Spleen (tissue), 11 donors: ENCODE data around the gene KMT2E. TPM values are rescaled to one million over a fixed set of nuclear protein-coding genes. Genes with fewer than 3 reads are reported as not detected.

ENCODE experiments used
- DNase-seq: peaks from one replicate; pipeline ENCODE4 v3.0.0-alpha.2; 2020
- H3K27ac ChIP-seq, 8 donors: fragments of 200-600 bp; sonication (generic) in 7 of 8; 1 replicate in 4 of 8; 2 replicates in 4 of 8; pipeline versions ENCODE4 v1.5.0 to v1.8.0; 2016 to 2021; ENCODE audit warnings: inconsistent platforms in 4 of 8, mild to moderate bottlenecking in 4 of 8, moderate library complexity in 1 of 8
- H3K27me3 ChIP-seq, 7 donors: fragments of 200-600 bp; sonication (generic) in 6 of 7; replicated peaks in 1 of 7; 1 replicate in 4 of 7; 2 replicates in 3 of 7; pipeline versions ENCODE4 v1.5.0 to v1.8.0; 2016 to 2021; ENCODE audit warnings: inconsistent platforms in 3 of 7, mild to moderate bottlenecking in 1 of 7
- H3K36me3 ChIP-seq, 6 donors: fragments of 200-600 bp; sonication (generic) in 5 of 6; 1 replicate in 4 of 6; 2 replicates in 2 of 6; pipeline versions ENCODE4 v1.5.0 to v1.8.0; 2016 to 2021; ENCODE audit warnings: inconsistent platforms in 2 of 6
- H3K4me1 ChIP-seq, 6 donors: fragments of 200-600 bp; sonication (generic) in 5 of 6; 1 replicate in 3 of 6; 2 replicates in 3 of 6; pipeline versions ENCODE4 v1.5.0 to v1.8.0; 2016 to 2021; ENCODE audit warnings: inconsistent platforms in 3 of 6
- H3K4me3 ChIP-seq, 8 donors: fragments of 200-600 bp; sonication (generic) in 7 of 8; 1 replicate in 4 of 8; 2 replicates in 4 of 8; pipeline versions ENCODE4 v1.5.0 to v1.8.0; 2016 to 2021; ENCODE audit warnings: inconsistent platforms in 4 of 8, mild to moderate bottlenecking in 4 of 8, moderate library complexity in 2 of 8
- H3K9me3 ChIP-seq, 8 donors: fragments of 200-600 bp; sonication (generic) in 7 of 8; 1 replicate in 4 of 8; 2 replicates in 4 of 8; pipeline versions ENCODE4 v1.5.0 to v1.8.0; 2016 to 2021; ENCODE audit warnings: inconsistent platforms in 4 of 8
- POLR2A ChIP-seq, 3 donors: fragments of 450-650 bp; IDR thresholded peaks; one replicate each; pipeline ENCODE4 v1.5.1; 2017; ENCODE audit warnings: antibody characterized with exemption in 3 of 3, mild to moderate bottlenecking in 1 of 3
- POLR2AphosphoS5 ChIP-seq, 3 donors: sonication (generic); formaldehyde crosslinking; IDR thresholded peaks; one replicate each; pipeline ENCODE4 v1.5.1; 2017; ENCODE audit warnings: antibody characterized with exemption in 3 of 3
- WGBS, 5 donors: extraction: QIAGEN DNeasy Blood & Tissue Kit in 3 of 5; methylation state at CpG; one replicate each; pipeline versions ENCODE4 v1.1.5 to v1.1.7; 2013 to 2018; 5-methylcytosine and 5-hydroxymethylcytosine counted together
- intact Hi-C: fragments of 100-400 bp; cut with DNase I; formaldehyde crosslinking; loops from one replicate; pipeline ENCODE4 v1.15.0; 2023; ENCODE audit warnings: low total_unique reads
- polyA plus RNA-seq, 3 donors: library from polyadenylated mRNA; stranded (reverse); fragments of 200-250 nt; gene quantifications; one replicate each; pipeline ENCODE4 v1.2.1, GENCODE V29; 2013
- total RNA-seq, 7 donors: library from RNA; depleted of rRNA in 3 of 7; stranded (reverse); fragments of >200 nt in 3 of 7; fragmentation: NEBNext Ultra II Directional in 4 of 7; extraction: Animal tissue kit (Norgen Biotek cat#: 25700) in 4 of 7; gene quantifications; one replicate each; pipeline versions ENCODE4 v1.1.0 to v1.2.1, GENCODE V29; 2016 to 2021
- TF ChIP-seq, protein P1 (sequence below), 11 experiments: fragments of 200-600 bp in 7 of 11; fragments of 450-650 bp in 4 of 11; sonication (generic) in 4 of 11; IDR thresholded peaks in 8 of 11; conservative IDR thresholded peaks in 3 of 11; 1 replicate in 7 of 11; 2 replicates in 4 of 11; pipeline versions ENCODE4 v1.4.0 to v1.8.0; 2016 to 2021; ENCODE audit warnings: antibody characterized with exemption in 11 of 11, inconsistent platforms in 4 of 11, mild to moderate bottlenecking in 1 of 11
- donor health status: healthy with polysubstance abuse.
- donor health status: DM: no; HTN: no; CAD: no; lungs with moderate emphysema.
- donor health status: DM: no; HTN: no; CAD: no.
- donor health status: Bipolar disorder and iron deficiency.
- donor health status: healthy.
- donor health status: DM: no; HTN: no; CAD: no.
- donor health status: DM: yes; HTN: yes; CAD: no.

Gene KMT2E
- total and polyA plus RNA-seq, 10 donors, result 11.5 to 215 (median 137) TPM

DNA sequence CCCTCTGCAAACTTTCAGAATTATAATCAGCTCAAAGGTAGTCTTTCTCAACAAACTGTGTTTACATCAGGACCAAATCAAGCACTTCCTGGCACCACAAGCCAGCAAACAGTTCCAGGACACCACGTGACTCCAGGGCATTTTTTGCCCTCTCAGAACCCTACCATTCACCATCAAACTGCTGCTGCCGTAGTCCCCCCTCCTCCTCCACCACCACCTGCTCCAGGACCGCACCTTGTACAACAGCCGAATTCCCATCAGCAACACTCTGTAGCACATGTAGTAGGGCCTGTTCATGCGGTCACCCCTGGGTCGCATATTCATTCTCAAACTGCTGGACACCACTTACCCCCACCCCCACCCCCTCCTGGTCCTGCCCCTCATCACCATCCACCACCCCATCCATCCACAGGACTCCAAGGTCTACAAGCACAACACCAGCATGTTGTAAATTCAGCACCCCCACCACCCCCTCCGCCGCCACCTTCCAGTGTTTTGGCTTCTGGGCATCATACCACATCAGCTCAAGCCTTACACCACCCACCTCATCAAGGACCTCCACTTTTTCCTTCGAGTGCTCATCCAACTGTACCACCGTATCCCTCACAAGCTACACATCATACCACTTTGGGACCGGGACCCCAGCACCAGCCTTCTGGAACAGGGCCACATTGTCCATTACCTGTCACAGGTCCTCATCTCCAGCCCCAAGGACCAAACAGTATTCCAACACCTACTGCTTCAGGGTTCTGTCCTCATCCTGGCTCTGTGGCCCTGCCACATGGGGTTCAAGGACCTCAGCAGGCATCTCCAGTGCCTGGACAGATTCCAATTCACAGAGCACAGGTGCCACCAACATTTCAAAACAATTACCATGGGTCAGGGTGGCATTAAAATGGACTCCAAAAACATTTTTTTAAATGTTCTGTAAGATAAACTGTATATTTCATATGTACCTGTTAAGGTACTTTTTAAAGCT lies 98.7 kb downstream of the KMT2E start:
- Histone ChIP-seq H3K9me3 (no peaks in the 10 kb centered on the region), H3K4me1 (peaks cover 0 to 7% (median 0%) of the 10 kb centered on the region in 6 donors), H3K36me3 (peaks cover 2 to 100% (median 82%) of the 10 kb centered on the region in 6 donors), H3K27ac (peak overlapping the region in 1 of 8 donors; percentile 47), H3K4me3 (no peak overlapping the region), H3K27me3 (no peaks in the 10 kb centered on the region)
- 89 to 96% (median 93%) methylated on average over 11 of the region's 11 CpGs for WGBS, 5 donors
- intact Hi-C loops, result no loop called here
- peak in 1 of 3 donors; percentile 50 for TF ChIP-seq POLR2AphosphoS5 (IDR thresholded peaks at IDR 0.05)
- TF ChIP-seq, protein P1, sequence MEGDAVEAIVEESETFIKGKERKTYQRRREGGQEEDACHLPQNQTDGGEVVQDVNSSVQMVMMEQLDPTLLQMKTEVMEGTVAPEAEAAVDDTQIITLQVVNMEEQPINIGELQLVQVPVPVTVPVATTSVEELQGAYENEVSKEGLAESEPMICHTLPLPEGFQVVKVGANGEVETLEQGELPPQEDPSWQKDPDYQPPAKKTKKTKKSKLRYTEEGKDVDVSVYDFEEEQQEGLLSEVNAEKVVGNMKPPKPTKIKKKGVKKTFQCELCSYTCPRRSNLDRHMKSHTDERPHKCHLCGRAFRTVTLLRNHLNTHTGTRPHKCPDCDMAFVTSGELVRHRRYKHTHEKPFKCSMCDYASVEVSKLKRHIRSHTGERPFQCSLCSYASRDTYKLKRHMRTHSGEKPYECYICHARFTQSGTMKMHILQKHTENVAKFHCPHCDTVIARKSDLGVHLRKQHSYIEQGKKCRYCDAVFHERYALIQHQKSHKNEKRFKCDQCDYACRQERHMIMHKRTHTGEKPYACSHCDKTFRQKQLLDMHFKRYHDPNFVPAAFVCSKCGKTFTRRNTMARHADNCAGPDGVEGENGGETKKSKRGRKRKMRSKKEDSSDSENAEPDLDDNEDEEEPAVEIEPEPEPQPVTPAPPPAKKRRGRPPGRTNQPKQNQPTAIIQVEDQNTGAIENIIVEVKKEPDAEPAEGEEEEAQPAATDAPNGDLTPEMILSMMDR (IDR thresholded peaks at IDR 0.05 in 8 of 11, conservative IDR thresholded peaks at IDR 0.05 in 3 of 11), result no peak
- no peak for DNase-seq

DNA sequence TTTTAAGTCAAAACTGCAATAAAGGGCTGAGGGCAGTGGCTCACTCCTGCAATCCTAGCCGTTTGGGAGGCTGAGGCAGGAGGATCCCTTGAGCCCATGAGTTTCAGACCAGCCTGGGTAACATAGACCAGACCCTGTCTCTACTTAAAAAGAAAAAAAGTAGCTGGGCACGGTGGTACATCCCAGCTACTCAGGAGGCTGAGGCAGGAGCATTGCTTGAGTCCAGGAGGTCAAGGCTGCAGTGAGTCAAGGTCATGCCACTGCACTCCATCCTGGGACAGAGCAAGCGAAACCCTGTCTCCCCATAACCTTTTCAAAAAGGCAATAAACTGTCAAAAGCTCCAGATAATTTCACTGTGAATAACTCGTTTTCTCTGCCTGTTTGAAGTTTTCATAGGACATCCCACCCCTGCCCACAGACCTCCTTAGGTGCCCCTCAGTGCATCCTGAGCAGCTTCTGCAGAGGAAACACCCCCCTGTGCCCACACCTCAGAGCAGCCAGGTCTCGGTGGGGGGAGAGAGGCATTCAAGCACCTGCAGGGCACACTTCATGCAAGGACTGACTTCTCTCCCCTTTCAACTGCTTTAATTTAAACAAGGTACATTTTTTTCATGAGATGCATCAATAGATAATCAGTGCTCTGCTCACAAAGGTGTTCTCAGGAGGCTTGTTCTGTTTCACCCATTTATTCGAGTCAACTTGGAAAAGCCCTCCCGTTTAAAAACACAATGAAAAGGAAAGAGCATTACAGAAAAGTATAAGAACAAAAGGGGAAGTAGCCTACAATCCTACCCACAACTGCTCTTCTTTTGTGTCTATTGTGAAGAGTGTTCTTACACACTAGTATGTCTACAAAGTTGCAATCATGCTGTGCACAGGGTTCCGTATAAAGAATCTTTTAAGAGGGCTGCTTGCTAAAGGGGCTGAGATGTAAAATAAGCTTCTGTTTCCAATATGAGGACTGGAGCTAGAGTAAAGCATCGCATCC lies 104.9 kb downstream of the KMT2E start:
- H3K36me3 ChIP-seq, result peaks cover 0 to 72% (median 25%) of the 10 kb centered on the region in 6 donors
- DNase-seq, result no peak
- no peaks in the 10 kb centered on the region for H3K9me3 ChIP-seq
- intact Hi-C loops, result no loop called here
- 56 to 68% (median 67%) methylated on average over 9 of the region's 9 CpGs for WGBS, 5 donors
- peak overlapping the region in 2 of 8 donors; percentile 30 to 53 for H3K27ac ChIP-seq
- peaks cover 0 to 12% (median 10%) of the 10 kb centered on the region in 6 donors for H3K4me1 ChIP-seq
- H3K27me3 ChIP-seq, result no peaks in the 10 kb centered on the region
- TF ChIP-seq POLR2A (IDR thresholded peaks at IDR 0.05) (no peak), POLR2AphosphoS5 (IDR thresholded peaks at IDR 0.05) (no peak)
- TF ChIP-seq, protein P1 (IDR thresholded peaks at IDR 0.05 in 8 of 11, conservative IDR thresholded peaks at IDR 0.05 in 3 of 11), result no peak
- H3K4me3 ChIP-seq, result no peak overlapping the region

GRCh38 chr7:105122619-105123018 lies 108.6 kb downstream of the KMT2E start:
- Histone ChIP-seq H3K27ac (no peak overlapping the region), H3K4me1 (peaks cover 0 to 12% (median 10%) of the 10 kb centered on the region in 6 donors), H3K9me3 (no peaks in the 10 kb centered on the region), H3K4me3 (no peak overlapping the region), H3K27me3 (no peaks in the 10 kb centered on the region), H3K36me3 (peaks cover 0 to 73% (median 28%) of the 10 kb centered on the region in 6 donors)
- WGBS, 5 donors, result 90 to 93% (median 90%) methylated on average over 8 of the region's 8 CpGs
- intact Hi-C loops, result no loop called here
- DNase-seq, result no peak
- TF ChIP-seq POLR2AphosphoS5 (IDR thresholded peaks at IDR 0.05) (no peak), POLR2A (IDR thresholded peaks at IDR 0.05) (no peak)
- TF ChIP-seq, protein P1 (IDR thresholded peaks at IDR 0.05 in 8 of 11, conservative IDR thresholded peaks at IDR 0.05 in 3 of 11), result no peak
